IPS-20b (cell line): ENCODE measurements around the gene DVL1.

ENCODE experiments used
- H3K27ac ChIP-seq: one replicate; pipeline ENCODE4 v1.5.1; 2013; ENCODE audit warnings: low read length
- H3K27me3 ChIP-seq: 2 replicates; pipeline ENCODE4 v1.6.1; 2013; ENCODE audit warnings: mild to moderate bottlenecking, low read length, inconsistent platforms; ENCODE audit not compliant: insufficient read depth
- H3K36me3 ChIP-seq: 2 replicates; pipeline ENCODE4 v1.6.1; 2013; ENCODE audit warnings: low read depth, mild to moderate bottlenecking, inconsistent platforms, low read length, moderate library complexity; ENCODE audit not compliant: insufficient read depth
- H3K4me1 ChIP-seq: 2 replicates; pipeline ENCODE4 v1.6.1; 2013; ENCODE audit warnings: mild to moderate bottlenecking, control low read depth, inconsistent platforms, low read length, moderate library complexity; ENCODE audit not compliant: insufficient read depth
- H3K4me3 ChIP-seq: 2 replicates; pipeline ENCODE4 v1.5.1; 2013; ENCODE audit warnings: mild to moderate bottlenecking, low read length, inconsistent platforms
- H3K9ac ChIP-seq: 2 replicates; pipeline ENCODE4 v1.6.1; 2013; ENCODE audit warnings: low read depth, mild to moderate bottlenecking, inconsistent platforms, low read length, moderate library complexity
- H3K9me3 ChIP-seq: 2 replicates; pipeline ENCODE4 v1.6.1; 2013; ENCODE audit warnings: mild to moderate bottlenecking, low read depth, low read length, inconsistent platforms; ENCODE audit not compliant: insufficient read depth

Gene DVL1

DNA sequence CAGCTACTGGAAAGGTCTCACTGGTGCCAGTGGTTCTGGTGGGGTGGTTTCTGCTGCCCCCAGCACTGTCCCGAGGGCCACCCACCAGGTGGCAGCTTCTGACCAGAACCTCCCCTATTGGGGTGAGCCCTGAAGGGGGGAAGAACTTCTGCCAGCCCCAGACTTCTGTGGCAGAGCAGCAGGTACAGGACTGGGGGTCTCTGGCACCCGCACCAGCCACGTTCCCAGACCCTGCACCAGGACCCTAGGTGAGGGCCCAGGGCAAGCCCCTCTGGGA, 39.2 kb downstream of the DVL1 start:
- H3K4me3 ChIP-seq, result peak overlapping the region; percentile 69; the same call in 1 of the 2 replicates
- H3K4me1 ChIP-seq, result peaks cover 11% of the 10 kb centered on the region
- no peak overlapping the region for H3K27ac ChIP-seq
- peaks cover 45% of the 10 kb centered on the region for H3K36me3 ChIP-seq
- no peak overlapping the region for H3K9ac ChIP-seq
- peaks cover 8% of the 10 kb centered on the region; the same call in 1 of the 2 replicates for H3K27me3 ChIP-seq
- H3K9me3 ChIP-seq, result no peaks in the 10 kb centered on the region

DNA sequence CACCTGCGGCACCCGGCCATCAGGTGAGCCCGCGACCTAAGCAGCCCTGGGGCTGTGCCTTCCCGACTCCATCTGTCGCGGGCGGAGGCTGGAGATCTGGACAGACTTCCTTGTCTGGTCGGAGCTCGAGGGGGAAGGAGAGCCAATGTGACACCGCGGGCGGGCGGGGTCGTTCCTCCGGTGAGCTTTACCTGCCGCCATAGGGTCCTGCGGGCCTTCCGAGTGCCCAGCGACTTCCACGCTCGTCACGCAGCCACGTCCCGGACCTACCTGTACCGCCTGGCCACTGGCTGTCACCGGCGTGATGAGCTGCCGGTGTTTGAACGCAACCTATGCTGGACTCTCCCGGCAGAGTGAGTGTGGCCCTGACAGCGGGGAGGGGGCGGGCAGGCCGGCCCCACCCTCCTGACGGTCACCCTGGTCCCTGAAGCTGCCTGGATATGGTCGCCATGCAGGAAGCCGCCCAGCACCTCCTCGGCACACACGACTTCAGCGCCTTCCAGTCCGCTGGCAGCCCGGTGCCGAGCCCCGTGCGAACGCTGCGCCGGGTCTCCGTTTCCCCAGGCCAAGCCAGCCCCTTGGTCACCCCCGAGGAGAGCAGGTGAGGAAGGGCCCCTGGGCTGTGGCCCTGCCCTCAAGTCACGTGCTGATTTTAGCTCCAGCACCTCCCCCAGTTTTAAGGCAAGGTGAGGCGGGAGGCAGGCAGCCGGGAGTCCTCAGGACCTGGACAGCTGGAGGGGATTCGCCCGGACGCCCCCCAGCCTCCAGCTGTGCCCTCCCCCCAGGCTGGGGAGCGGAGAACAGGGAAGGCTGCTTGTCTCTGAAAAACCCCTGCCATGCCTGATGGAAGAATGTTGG, 39.7 kb downstream of the DVL1 start:
- H3K27ac ChIP-seq, result no peak overlapping the region
- H3K4me3 ChIP-seq, result peak overlapping the region; percentile 69
- peaks cover 13% of the 10 kb centered on the region for H3K4me1 ChIP-seq
- peak overlapping the region; percentile 63; the same call in 1 of the 2 replicates for H3K9ac ChIP-seq
- H3K27me3 ChIP-seq, result peaks cover 8% of the 10 kb centered on the region; the same call in 1 of the 2 replicates
- peaks cover 40% of the 10 kb centered on the region for H3K36me3 ChIP-seq
- H3K9me3 ChIP-seq, result no peaks in the 10 kb centered on the region

DNA sequence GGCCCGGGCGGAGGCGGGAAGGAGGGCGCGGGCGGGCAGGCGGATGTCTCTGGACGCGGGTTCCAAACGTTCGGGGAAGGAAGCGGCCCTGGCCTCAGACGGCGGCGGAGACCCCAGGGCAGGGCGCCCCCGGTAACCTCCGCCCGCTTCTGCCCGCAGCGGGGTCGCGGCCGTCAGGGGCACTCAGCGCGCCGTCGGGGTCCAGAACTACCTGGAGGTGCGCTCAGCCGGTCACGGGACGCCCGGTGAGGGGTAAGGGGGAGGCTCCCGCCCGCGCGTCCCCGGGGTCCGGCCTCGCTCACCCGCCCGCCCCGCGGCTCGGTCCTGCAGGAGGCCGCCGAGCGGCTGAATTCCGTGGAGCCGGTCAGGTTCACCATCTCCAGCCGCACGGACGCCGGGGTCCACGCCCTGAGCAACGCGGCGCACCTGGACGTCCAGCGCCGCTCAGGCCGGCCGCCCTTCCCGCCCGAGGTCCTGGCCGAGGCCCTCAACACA, 40.4 kb downstream of the DVL1 start:
- Histone ChIP-seq H3K36me3 (peaks cover 33% of the 10 kb centered on the region), H3K27me3 (peaks cover 8% of the 10 kb centered on the region; the same call in 1 of the 2 replicates), H3K9me3 (no peaks in the 10 kb centered on the region), H3K27ac (no peak overlapping the region), H3K4me1 (peaks cover 15% of the 10 kb centered on the region), H3K9ac (peak overlapping the region; percentile 63; the same call in 1 of the 2 replicates), H3K4me3 (peak overlapping the region; percentile 69; the same call in 1 of the 2 replicates)

- Histone ChIP-seq H3K27ac (no peak within 1 kb of the TSS), H3K36me3 (peaks cover 26% of the 10 kb centered on the region), H3K9me3 (no peaks in the 10 kb centered on the region), H3K4me1 (peaks cover 15% of the 10 kb centered on the region), H3K9ac (peak within 1 kb of the TSS; percentile 73), H3K4me3 (peak within 1 kb of the TSS; percentile 81), H3K27me3 (peaks cover 8% of the 10 kb centered on the region; the same call in 1 of the 2 replicates)
Observed at GRCh38 chr1:1307923-1308755, 41.1 kb downstream of the DVL1 start, which contains the start of the genes ACAP3 and PUSL1. ACAP3 (minus strand) TSS chr1:1307930; CDS start chr1:1307815, 115 bp downstream. PUSL1 (plus strand) TSS chr1:1308597; CDS start chr1:1308644, 47 bp downstream.

DNA sequence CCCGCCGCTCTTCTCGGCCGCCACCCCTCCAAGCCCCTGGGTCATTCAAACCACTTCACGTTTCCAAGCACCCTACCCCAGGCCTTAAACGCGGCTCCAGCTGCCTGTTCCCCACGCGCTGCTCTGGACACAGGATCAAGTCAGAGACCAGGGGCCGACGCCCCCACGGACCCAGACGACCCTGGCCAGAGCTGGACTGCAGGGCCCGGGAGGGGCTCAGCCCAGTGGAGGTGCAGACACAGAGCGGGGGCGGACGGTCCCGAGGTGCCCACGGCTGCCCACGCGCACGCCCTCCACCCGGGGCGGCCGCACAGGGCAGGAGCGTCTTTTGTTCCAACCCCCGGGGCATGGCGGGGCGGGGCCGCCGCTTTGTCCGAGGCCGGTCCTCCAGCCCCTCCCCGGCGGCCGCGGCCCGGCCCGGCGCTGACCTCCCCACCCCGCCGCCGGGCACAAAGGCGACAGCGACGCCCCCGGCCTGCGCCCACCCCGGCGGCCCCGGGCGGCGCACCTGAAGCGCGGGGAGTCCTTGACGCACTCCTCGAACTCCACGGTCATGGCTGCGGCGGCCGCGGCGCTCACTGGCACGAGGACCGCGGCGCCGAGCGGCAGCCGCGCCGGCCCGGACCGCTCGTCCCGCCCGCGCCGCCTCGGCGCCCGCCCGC, 41.8 kb downstream of the DVL1 start:
- peak overlapping the region; percentile 75 for H3K4me3 ChIP-seq
- peaks cover 15% of the 10 kb centered on the region for H3K4me1 ChIP-seq
- H3K27me3 ChIP-seq, result peaks cover 8% of the 10 kb centered on the region; the same call in 1 of the 2 replicates
- H3K36me3 ChIP-seq, result peaks cover 20% of the 10 kb centered on the region
- H3K27ac ChIP-seq, result no peak overlapping the region
- H3K9ac ChIP-seq, result peak overlapping the region; percentile 71
- no peaks in the 10 kb centered on the region for H3K9me3 ChIP-seq

- H3K36me3 ChIP-seq, result peaks cover 19% of the 10 kb centered on the region
Observed at GRCh38 chr1:1306661-1307260, 42.5 kb downstream of the DVL1 start.

GRCh38 chr1:1306070-1306660, 43.1 kb downstream of the DVL1 start:
- no peaks in the 10 kb centered on the region for H3K9me3 ChIP-seq
- no peak overlapping the region for H3K27ac ChIP-seq
- peaks cover 8% of the 10 kb centered on the region; the same call in 1 of the 2 replicates for H3K27me3 ChIP-seq
- peaks cover 13% of the 10 kb centered on the region for H3K36me3 ChIP-seq
- H3K9ac ChIP-seq, result peak overlapping the region; percentile 32; the same call in 1 of the 2 replicates
- H3K4me1 ChIP-seq, result peaks cover 15% of the 10 kb centered on the region
- H3K4me3 ChIP-seq, result peak overlapping the region; percentile 75; the same call in 1 of the 2 replicates

More at GRCh38 chr1:1306661-1307260, 42.5 kb downstream of the DVL1 start:
- no peaks in the 10 kb centered on the region for H3K9me3 ChIP-seq
- peak overlapping the region; percentile 75 for H3K4me3 ChIP-seq
- peaks cover 15% of the 10 kb centered on the region for H3K4me1 ChIP-seq
- no peak overlapping the region for H3K27ac ChIP-seq
- H3K9ac ChIP-seq, result peak overlapping the region; percentile 71; the same call in 1 of the 2 replicates
- H3K27me3 ChIP-seq, result peaks cover 8% of the 10 kb centered on the region; the same call in 1 of the 2 replicates

- H3K27me3 ChIP-seq, result peaks cover 8% of the 10 kb centered on the region; the same call in 1 of the 2 replicates
- H3K36me3 ChIP-seq, result peaks cover 6% of the 10 kb centered on the region
- H3K9me3 ChIP-seq, result no peaks in the 10 kb centered on the region
- peaks cover 15% of the 10 kb centered on the region for H3K4me1 ChIP-seq
- peak overlapping the region; percentile 17; the same call in 1 of the 2 replicates for H3K4me3 ChIP-seq
- H3K27ac ChIP-seq, result no peak overlapping the region
- H3K9ac ChIP-seq, result peak overlapping the region; percentile 40; the same call in 1 of the 2 replicates
Observed at GRCh38 chr1:1305300-1306069, 43.7 kb downstream of the DVL1 start.

GRCh38 chr1:1304331-1305299, 44.6 kb downstream of the DVL1 start:
- Histone ChIP-seq H3K9me3 (no peaks in the 10 kb centered on the region), H3K27me3 (peaks cover 8% of the 10 kb centered on the region; the same call in 1 of the 2 replicates), H3K36me3 (no peaks in the 10 kb centered on the region), H3K4me3 (peak overlapping the region; percentile 17; the same call in 1 of the 2 replicates), H3K9ac (peak overlapping the region; percentile 40; the same call in 1 of the 2 replicates), H3K27ac (no peak overlapping the region), H3K4me1 (peaks cover 11% of the 10 kb centered on the region)
